Ovary (tissue), 3 donors: ENCODE results near the gene OSBPL1A.

Source experiments
- EP300 ChIP-seq: sonication (generic); formaldehyde crosslinking; IDR thresholded peaks from one replicate; pipeline ENCODE4 v1.6.1; 2017; ENCODE audit warnings: antibody characterized with exemption
- POLR2A ChIP-seq: fragments of 450-650 bp; IDR thresholded peaks from one replicate; pipeline ENCODE4 v1.6.1; 2017; ENCODE audit warnings: antibody characterized with exemption, mild to moderate bottlenecking, moderate library complexity
- TF ChIP-seq, protein P1 (sequence below), 3 donors: fragments of 450-650 bp in 2 of 3; fragments of 200-600 bp in 1 of 3; IDR thresholded peaks; one replicate each; pipeline versions ENCODE4 v1.5.1 to v1.8.0; 2016 to 2022; ENCODE audit warnings: antibody characterized with exemption in 3 of 3, mild to moderate bottlenecking in 1 of 3
- donor health status: DM: no; HTN: no; CAD: no.

DNA sequence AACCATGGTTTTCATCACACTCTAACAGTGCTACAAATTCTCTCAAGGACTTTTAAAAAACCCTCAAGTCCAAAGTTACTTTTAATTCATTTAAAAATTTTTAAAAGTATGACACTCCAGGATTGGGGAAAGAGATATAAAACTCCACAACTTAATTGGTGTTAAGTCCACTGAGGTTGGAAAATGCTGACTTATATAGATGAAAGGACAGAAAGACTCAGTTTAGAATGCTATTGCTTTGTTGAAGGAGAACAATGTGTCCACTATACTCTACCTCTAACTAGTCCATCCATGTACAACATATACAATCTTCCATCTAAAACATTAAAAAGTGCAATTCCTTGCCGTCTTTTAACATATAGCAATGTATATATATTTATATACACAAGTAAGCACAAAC, 217.6 kb downstream of the OSBPL1A start:
- TF ChIP-seq, protein P1, sequence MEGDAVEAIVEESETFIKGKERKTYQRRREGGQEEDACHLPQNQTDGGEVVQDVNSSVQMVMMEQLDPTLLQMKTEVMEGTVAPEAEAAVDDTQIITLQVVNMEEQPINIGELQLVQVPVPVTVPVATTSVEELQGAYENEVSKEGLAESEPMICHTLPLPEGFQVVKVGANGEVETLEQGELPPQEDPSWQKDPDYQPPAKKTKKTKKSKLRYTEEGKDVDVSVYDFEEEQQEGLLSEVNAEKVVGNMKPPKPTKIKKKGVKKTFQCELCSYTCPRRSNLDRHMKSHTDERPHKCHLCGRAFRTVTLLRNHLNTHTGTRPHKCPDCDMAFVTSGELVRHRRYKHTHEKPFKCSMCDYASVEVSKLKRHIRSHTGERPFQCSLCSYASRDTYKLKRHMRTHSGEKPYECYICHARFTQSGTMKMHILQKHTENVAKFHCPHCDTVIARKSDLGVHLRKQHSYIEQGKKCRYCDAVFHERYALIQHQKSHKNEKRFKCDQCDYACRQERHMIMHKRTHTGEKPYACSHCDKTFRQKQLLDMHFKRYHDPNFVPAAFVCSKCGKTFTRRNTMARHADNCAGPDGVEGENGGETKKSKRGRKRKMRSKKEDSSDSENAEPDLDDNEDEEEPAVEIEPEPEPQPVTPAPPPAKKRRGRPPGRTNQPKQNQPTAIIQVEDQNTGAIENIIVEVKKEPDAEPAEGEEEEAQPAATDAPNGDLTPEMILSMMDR (IDR thresholded peaks at IDR 0.05) = no peak
- TF ChIP-seq POLR2A = no peak
- no peak for TF ChIP-seq EP300
